HG03575 (cell line): Measurements from ENCODE around the gene GGCT.

ENCODE experiments used
- ATAC-seq: cut with Tn5 transposase; IDR thresholded peaks from one replicate; pipeline ENCODE4 v1.9.1; 2021; ENCODE audit not compliant: unreplicated experiment, insufficient number of reproducible peaks, low FRiP score; ENCODE audit errors: extremely low read depth

The GGCT gene

GRCh38 chr7:30468791-30469190 lies 35.8 kb downstream of the GGCT start:
- no peak for ATAC-seq

DNA sequence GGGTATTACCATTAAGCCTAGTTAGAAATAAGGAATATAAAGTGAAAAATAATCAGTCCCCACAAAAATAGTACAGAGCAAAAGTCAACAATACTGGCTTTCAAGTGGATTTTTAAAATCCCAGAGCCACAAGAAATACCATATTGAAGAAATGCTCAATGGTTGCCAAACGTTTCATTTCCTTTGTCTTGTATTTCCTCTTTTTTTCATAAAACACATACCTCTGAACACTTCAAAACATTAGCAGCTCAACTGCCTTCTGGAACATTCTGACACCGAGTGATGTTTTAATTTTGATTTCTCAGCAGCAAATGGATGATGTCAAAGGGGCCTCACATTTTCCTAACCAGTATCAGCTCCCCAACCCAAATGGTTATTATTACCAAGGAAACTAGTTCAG lies 36.6 kb downstream of the GGCT start:
- no peak for ATAC-seq

DNA sequence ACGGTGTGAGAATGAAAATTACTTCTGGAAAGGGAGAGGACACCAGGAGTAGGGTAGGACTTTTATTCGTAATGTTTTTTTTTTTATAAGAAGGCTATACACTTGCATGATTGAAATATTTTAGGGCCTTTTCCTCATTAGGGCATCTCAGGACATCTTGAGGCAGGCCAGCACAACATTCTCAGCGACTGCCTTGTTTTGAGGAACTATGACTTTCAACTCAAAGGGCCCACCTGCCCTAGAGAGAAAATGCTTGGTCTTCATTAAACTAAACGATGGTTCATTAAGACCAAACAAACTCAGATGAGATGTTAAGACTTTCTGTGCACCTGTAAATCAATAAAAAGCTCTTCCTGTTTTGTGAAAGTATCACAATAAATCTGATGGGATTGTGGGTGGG lies 37.4 kb downstream of the GGCT start:
- no peak for ATAC-seq

- no peak for ATAC-seq
Observed at GRCh38 chr7:30466266-30466665, 38.4 kb downstream of the GGCT start.

DNA sequence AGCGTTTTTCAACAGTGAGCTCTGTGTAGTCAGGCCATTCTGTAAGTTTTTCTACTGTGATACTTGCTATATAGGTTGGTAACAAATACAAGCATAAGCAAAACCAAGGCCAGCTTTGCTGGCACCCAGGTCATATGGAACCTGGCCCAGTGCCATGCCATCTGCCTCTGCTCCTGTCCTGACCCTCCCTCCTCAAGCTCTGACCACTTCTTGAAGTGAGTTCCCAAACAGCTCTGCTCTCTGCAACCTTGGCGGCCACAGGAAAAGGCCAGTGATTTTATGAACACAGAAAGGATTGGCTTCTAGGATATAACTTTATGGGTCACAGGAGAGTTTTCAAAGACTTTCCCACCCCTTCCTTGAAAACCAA lies 38.8 kb downstream of the GGCT start:
- ATAC-seq = no peak

GRCh38 chr7:30465046-30465810 lies 39.4 kb downstream of the GGCT start:
- no peak for ATAC-seq

- ATAC-seq = no peak
Observed at GRCh38 chr7:30464231-30464671, 40.4 kb downstream of the GGCT start.

DNA sequence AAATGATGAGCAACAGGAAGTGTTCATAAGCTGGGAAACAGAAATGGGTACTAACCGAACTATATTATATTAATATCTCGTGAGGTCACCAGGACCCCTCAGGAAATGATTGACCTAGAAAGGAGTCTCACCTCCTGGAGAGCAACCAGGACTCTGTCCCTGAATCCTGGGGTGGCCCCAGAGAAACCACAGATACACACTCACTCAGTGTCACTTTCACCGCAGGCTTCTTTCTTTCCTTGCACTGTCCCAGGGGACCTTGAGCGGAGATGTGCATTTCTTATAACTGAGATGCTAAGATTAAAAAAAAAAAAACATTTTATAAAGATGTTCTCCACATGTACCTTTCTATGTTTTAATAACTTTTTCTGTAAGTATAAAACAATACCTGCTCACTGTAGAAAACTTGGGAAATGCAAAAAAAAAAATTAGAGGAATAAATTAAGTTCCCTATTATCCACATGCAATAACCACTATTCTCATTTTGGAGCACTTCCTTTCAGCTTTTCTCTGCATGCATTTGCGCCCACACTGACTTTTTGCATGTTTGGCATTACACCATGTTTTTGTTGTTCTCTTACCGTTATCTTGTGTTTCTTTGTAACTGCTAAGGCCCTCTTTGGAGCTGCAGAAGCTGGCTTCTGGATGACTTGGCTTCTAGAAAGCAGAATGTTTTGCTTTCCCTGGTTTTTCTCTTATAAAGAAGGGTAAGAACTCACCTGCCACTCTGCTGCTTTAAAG lies 41.1 kb downstream of the GGCT start:
- ATAC-seq = no peak

DNA sequence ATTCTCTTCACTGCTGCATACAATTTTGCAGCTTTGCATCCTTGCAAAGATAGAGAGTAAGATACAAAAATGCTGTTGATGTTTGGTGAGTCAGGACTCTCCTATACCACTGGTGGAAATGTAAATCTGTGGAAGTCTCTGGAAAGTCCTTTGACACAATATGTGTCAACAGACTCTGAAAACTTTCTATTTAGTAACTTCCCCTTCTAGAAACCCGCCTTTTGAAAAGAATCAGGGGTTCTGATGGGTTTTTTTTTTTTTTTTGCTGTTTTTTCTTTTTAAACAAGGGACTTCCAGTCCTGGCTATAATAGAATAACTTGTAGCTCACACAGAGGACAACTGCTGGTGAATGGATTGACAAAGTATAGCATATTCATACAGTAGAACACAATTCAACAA lies 42.5 kb downstream of the GGCT start:
- ATAC-seq = no peak

GRCh38 chr7:30460246-30460633 lies 44.4 kb downstream of the GGCT start:
- ATAC-seq = no peak

DNA sequence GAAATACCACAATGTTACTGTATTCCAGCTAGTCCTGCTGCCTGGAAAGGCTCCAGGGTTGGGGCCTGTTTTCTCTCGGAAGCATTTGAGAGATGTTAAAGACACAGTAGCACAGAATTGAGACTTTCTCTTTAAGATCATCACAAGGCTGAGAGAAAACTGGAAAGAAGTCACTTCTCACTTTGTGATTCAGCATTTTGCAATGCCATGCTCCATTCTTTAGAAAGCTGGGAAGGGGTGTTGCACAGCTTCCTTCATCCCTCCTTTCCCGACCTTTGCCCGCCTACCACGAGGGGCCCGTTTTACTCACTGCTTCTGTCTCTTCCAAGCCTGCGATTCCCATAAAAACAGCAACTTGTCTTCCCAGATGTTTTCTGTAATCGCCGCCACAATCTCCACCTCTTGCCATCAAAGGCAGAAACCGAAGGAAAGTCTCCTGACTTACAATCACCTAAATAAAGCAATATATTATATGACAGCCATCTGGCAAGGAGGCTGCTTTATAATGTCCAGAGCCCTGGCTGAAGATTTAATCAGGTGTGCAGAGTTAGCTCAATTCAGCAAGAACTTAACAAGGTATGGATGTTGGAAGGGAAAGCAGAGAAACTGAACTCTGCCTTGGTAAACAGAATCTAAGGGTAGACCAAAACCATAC lies 44.9 kb downstream of the GGCT start:
- no peak for ATAC-seq

DNA sequence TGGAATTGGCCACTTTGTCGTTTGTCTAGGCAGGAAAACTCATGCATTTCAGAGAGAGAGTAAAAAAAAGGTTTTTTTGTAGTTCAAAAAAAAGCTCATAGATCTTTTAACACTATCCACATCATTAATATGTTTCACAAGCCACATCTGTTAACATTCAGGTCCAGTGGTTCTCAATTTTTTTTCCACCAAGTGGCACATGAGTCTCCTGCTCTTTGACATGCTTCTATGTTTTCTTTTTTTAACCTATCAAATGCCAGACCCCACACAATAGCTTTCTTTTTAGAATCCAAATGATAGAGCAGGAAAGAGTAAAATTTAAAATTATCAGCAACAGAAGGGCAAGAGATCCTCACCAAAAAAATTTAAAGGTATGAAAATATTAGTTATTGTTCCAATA lies 46.3 kb downstream of the GGCT start:
- no peak for ATAC-seq

- no peak for ATAC-seq
Observed at GRCh38 chr7:30453921-30454320, 50.7 kb downstream of the GGCT start.

DNA sequence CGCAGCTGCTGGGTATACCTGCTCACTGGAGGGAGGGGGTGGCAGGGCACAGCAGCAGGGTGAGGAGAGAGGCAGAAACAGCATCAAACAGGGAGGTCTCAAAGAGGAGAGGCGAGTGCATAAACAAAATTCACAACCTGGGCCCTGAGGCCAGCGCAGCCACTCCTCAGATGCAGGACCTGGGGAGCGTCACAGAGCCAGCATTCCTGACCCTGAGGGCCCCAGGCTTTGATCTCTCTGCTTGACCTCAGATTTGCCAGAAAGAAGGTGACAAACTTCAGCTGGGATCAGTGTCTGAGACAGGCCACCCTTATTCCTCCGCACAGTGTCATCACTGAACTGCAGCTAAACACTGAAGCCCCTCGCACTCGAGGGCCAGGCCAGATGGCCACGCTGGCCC lies 51.6 kb downstream of the GGCT start:
- ATAC-seq = no peak

DNA sequence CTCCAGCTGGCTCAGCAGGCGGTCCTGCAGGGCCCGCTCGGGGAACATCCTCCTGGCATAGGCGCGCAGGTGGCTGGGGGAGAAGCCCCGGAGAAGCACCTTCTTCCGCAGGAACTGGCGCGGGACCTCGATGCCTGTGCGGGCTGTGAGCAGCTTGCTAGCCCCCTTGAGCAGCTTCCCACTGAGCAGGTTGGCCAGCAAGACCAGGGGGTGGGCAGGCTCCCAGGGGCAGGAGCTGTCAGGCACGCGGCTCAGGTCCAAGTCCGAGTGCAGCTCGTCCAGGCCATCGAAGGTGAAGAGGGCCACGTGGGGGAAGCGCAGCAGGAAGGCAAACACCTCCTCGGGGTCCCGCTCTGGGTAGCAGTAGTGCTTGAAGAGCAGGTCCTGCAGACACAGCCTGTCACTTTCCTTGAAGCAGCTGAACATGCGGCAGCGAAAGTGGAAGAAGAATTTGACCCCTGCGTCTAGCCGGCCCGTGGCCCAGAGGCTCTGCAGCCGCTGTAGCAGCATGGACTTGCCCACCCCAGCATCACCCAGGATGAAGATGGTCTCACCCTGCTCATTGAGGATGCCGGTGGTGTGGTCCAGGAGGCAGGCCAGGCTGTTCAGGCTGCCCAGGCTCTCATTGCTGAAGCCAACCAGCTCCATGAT lies 52.2 kb downstream of the GGCT start:
- no peak for ATAC-seq

- ATAC-seq = no peak
Observed at GRCh38 chr7:30451539-30452279, 52.9 kb downstream of the GGCT start.

- ATAC-seq = no peak
Observed at GRCh38 chr7:30450983-30451497, 53.6 kb downstream of the GGCT start.

GRCh38 chr7:30450240-30450982 lies 54.2 kb downstream of the GGCT start:
- ATAC-seq = no peak
